H9 (cell line): ENCODE measurements around the gene TSSC4. TPM values are rescaled to one million over a fixed set of nuclear protein-coding genes. Genes with fewer than 3 reads are reported as not detected.

Experiments used
- DNase-seq: peaks from one replicate; pipeline ENCODE4 v3.0.0-alpha.2; 2017
- H2AFZ ChIP-seq: one replicate; pipeline ENCODE4 v1.6.1; 2013; ENCODE audit warnings: mild to moderate bottlenecking, low read length, control low read depth, moderate library complexity
- H2AK5ac ChIP-seq: 2 replicates; pipeline ENCODE4 v1.6.1; 2013; ENCODE audit warnings: low read length, control low read depth, mixed read lengths; ENCODE audit not compliant: insufficient read length
- H2BK120ac ChIP-seq: one replicate; pipeline ENCODE4 v1.6.1; 2013; ENCODE audit warnings: low read depth, mild to moderate bottlenecking, low read length, control low read depth, inconsistent platforms; ENCODE audit not compliant: poor library complexity, severe bottlenecking
- H2BK12ac ChIP-seq: 2 replicates; pipeline ENCODE4 v1.6.1; 2013; ENCODE audit warnings: low read length, control low read depth, mixed read lengths, low read depth; ENCODE audit not compliant: insufficient read length
- H2BK15ac ChIP-seq: 2 replicates; pipeline ENCODE4 v1.6.1; 2013; ENCODE audit warnings: low read depth, low read length, control low read depth
- H2BK20ac ChIP-seq: one replicate; pipeline ENCODE4 v1.6.1; 2013; ENCODE audit warnings: low read depth, mild to moderate bottlenecking, low read length, control low read depth, inconsistent platforms; ENCODE audit not compliant: poor library complexity, severe bottlenecking
- H2BK5ac ChIP-seq: 2 replicates; pipeline ENCODE4 v1.6.1; 2013; ENCODE audit warnings: low read length, control low read depth, mixed read lengths; ENCODE audit not compliant: insufficient read length
- H3K14ac ChIP-seq: 2 replicates; pipeline ENCODE4 v1.6.1; 2013; ENCODE audit warnings: low read length, control low read depth; ENCODE audit not compliant: insufficient read depth
- H3K18ac ChIP-seq: 2 replicates; pipeline ENCODE4 v1.6.1; 2013; ENCODE audit warnings: low read depth, mild to moderate bottlenecking, mixed read lengths, low read length, control low read depth; ENCODE audit not compliant: insufficient read length
- H3K23ac ChIP-seq: 2 replicates; pipeline ENCODE4 v1.6.1; 2013; ENCODE audit warnings: low read length, control low read depth, mixed read lengths, low read depth; ENCODE audit not compliant: insufficient read length
- H3K23me2 ChIP-seq: 2 replicates; pipeline ENCODE4 v1.6.1; 2013; ENCODE audit warnings: low read depth, mild to moderate bottlenecking, mixed read lengths, low read length, control low read depth; ENCODE audit not compliant: insufficient read length, poor library complexity, severe bottlenecking
- H3K27ac ChIP-seq: 2 replicates; pipeline ENCODE4 v1.5.1; 2013; ENCODE audit warnings: low read length, control low read depth, mixed read lengths, low read depth; ENCODE audit not compliant: insufficient read length
- H3K27me3 ChIP-seq: 2 replicates; pipeline ENCODE4 v1.6.1; 2013; ENCODE audit warnings: low read length, control low read depth, inconsistent platforms; ENCODE audit not compliant: insufficient read depth
- H3K4ac ChIP-seq: 2 replicates; pipeline ENCODE4 v1.6.1; 2013; ENCODE audit warnings: low read depth, mild to moderate bottlenecking, control low read depth, inconsistent platforms, low read length, moderate library complexity
- H3K4me1 ChIP-seq: 2 replicates; pipeline ENCODE4 v1.6.1; 2013; ENCODE audit warnings: low read length, control low read depth, inconsistent platforms; ENCODE audit not compliant: insufficient read depth
- H3K4me2 ChIP-seq: 2 replicates; pipeline ENCODE4 v1.6.1; 2013; ENCODE audit warnings: low read length, control low read depth, mixed read lengths; ENCODE audit not compliant: insufficient read length, insufficient read depth
- H3K56ac ChIP-seq: 2 replicates; pipeline ENCODE4 v1.6.1; 2013; ENCODE audit warnings: low read depth, mild to moderate bottlenecking, mixed read lengths, low read length, control low read depth; ENCODE audit not compliant: insufficient read length
- H3K79me1 ChIP-seq: 2 replicates; pipeline ENCODE4 v1.6.1; 2013; ENCODE audit warnings: low read depth, mild to moderate bottlenecking, moderate library complexity, low read length, control low read depth, inconsistent platforms; ENCODE audit not compliant: insufficient read depth, poor library complexity, severe bottlenecking
- H3K79me2 ChIP-seq: 2 replicates; pipeline ENCODE4 v1.6.1; 2013; ENCODE audit warnings: low read length, control low read depth, inconsistent platforms; ENCODE audit not compliant: insufficient read depth
- H3K9ac ChIP-seq: 2 replicates; pipeline ENCODE4 v1.6.1; 2013; ENCODE audit warnings: low read length, control low read depth, mixed read lengths; ENCODE audit not compliant: insufficient read length; ENCODE audit errors: extremely low read depth
- H3K9me3 ChIP-seq: one replicate; pipeline ENCODE4 v1.6.1; 2013; ENCODE audit warnings: low read depth, low read length, inconsistent platforms; ENCODE audit not compliant: control insufficient read depth
- H3T11ph ChIP-seq: one replicate; pipeline ENCODE4 v1.6.1; 2013; ENCODE audit warnings: mild to moderate bottlenecking, low read length, control low read depth, inconsistent platforms
- H4K20me1 ChIP-seq: one replicate; pipeline ENCODE4 v1.6.1; 2013; ENCODE audit not compliant: control insufficient read depth, insufficient read length, insufficient read depth
- H4K5ac ChIP-seq: 2 replicates; pipeline ENCODE4 v1.6.1; 2013; ENCODE audit warnings: low read depth, mild to moderate bottlenecking, mixed read lengths, low read length, control low read depth; ENCODE audit not compliant: insufficient read length
- H4K8ac ChIP-seq: replicated peaks from 2 replicates; pipeline ENCODE4 v1.6.1; 2013; ENCODE audit warnings: low read length, control low read depth, mixed read lengths, low read depth; ENCODE audit not compliant: insufficient read length
- H4K91ac ChIP-seq: 2 replicates; pipeline ENCODE4 v1.6.1; 2013; ENCODE audit warnings: low read depth, mild to moderate bottlenecking, moderate library complexity, mixed read lengths, low read length, control low read depth; ENCODE audit not compliant: insufficient read length
- H3K27ac Mint-ChIP-seq, 3 experiments: 2 replicates in 2 of 3; 3 replicates in 1 of 3; pipeline ENCODE4 v1.8.0; 2020 to 2021; ENCODE audit warnings: mixed read lengths in 3 of 3, mild to moderate bottlenecking in 1 of 3, moderate library complexity in 1 of 3
- H3K27me3 Mint-ChIP-seq: 2 replicates; pipeline ENCODE4 v1.8.0; 2021; ENCODE audit warnings: low read depth, mild to moderate bottlenecking, moderate library complexity, mixed read lengths
- H3K36me3 Mint-ChIP-seq, 3 experiments: 2 replicates in 2 of 3; 3 replicates in 1 of 3; pipeline ENCODE4 v1.8.0; 2020 to 2021; ENCODE audit warnings: low read depth in 3 of 3, mixed read lengths in 3 of 3; ENCODE audit not compliant: insufficient read depth in 1 of 3
- H3K4me1 Mint-ChIP-seq, 2 experiments: 2 replicates each; pipeline ENCODE4 v1.8.0; 2020; ENCODE audit warnings: mixed read lengths in 2 of 2
- H3K4me3 Mint-ChIP-seq, 2 experiments: 2 replicates in 1 of 2; 3 replicates in 1 of 2; pipeline ENCODE4 v1.8.0; 2020 to 2021; ENCODE audit warnings: mild to moderate bottlenecking in 2 of 2, mixed read lengths in 2 of 2, moderate library complexity in 1 of 2
- H3K9me3 Mint-ChIP-seq, 2 experiments: 2 replicates in 1 of 2; 3 replicates in 1 of 2; pipeline ENCODE4 v1.8.0; 2020; ENCODE audit warnings: mild to moderate bottlenecking in 2 of 2, mixed read lengths in 2 of 2, moderate library complexity in 1 of 2
- CTCF ChIP-seq: fragments of 200-600 bp; sonication (generic); conservative IDR thresholded peaks from 3 replicates; pipeline ENCODE4 v1.8.0; 2021; ENCODE audit warnings: antibody characterized with exemption, mild to moderate bottlenecking
- WGBS: extraction: QIAGEN DNeasy Blood & Tissue Kit; methylation state at CpG from one replicate; pipeline ENCODE4 v1.1.7; 2013; ENCODE audit warnings: missing lambda C conversion rate, low lambda C conversion rate, mixed read lengths; ENCODE audit not compliant: insufficient read length; ENCODE audit errors: extremely low coverage; 5-methylcytosine and 5-hydroxymethylcytosine counted together
- total RNA-seq: library from RNA; stranded (reverse); gene quantifications from 2 replicates; pipeline ENCODE4 v1.2.1, GENCODE V29; 2021

Gene TSSC4
- total RNA-seq, 1 experiment from 2014 or later = 51.0 TPM

DNA sequence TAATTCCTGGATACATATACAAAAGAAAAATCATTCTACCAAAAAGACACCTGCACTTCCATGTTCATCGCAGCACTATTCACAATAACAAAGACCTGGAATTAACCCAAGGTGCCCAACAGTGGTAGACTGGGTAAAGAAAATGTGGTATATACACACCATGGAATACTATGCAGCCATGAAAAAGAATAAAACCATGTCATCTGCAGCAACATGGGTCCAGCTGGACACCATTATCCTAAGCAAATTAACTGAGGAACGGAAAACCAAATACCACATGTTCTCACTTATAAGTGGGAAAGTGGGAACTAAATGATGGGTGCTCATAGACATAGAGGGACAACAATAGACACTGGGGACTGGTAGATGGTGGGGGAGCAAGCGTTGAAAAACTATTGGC is 39.3 kb downstream of the TSSC4 start:
- Histone ChIP-seq H3K4ac (no peak overlapping the region), H2BK15ac (no peak overlapping the region), H3K18ac (no peak overlapping the region), H3K79me1 (no peaks in the 10 kb centered on the region), H4K20me1 (no peaks in the 10 kb centered on the region), H4K5ac (no peak overlapping the region), H3K23me2 (peaks cover 4% of the 10 kb centered on the region), H2BK120ac (no peak overlapping the region), H3K23ac (no peak overlapping the region), H3K14ac (no peak overlapping the region), H3K79me2 (no peaks in the 10 kb centered on the region), H2BK5ac (no peak overlapping the region), H3K27ac (no peak overlapping the region), H2AK5ac (no peak overlapping the region), H3K4me2 (no peak overlapping the region), H3K4me1 (no peaks in the 10 kb centered on the region), H3K9me3 (no peaks in the 10 kb centered on the region), H3K9ac (no peak overlapping the region), H4K91ac (no peak overlapping the region), H3K27me3 (peaks cover 4% of the 10 kb centered on the region; the same call in 1 of the 2 replicates), H2BK20ac (no peak overlapping the region), H3K56ac (no peak overlapping the region), H2AFZ (no peak overlapping the region), H4K8ac (no peak overlapping the region), H2BK12ac (no peak overlapping the region), H3T11ph (no peak overlapping the region)
- DNase-seq = no peak
- Mint-ChIP-seq H3K27me3 (peaks cover 75% of the 10 kb centered on the region), H3K27ac (no peak overlapping the region), H3K4me3 (no peak overlapping the region), H3K9me3 (peaks cover 3 to 10% of the 10 kb centered on the region in 2 experiments; a peak in 3 of 5 replicates), H3K36me3 (no peaks in the 10 kb centered on the region), H3K4me1 (no peaks in the 10 kb centered on the region)
- no CpG with 5 or more reads among the region's 3 CpGs for WGBS
- no peak for TF ChIP-seq CTCF
